ENCODE results near the gene CLIP2. TPM values are rescaled to one million over a fixed set of nuclear protein-coding genes. Genes with fewer than 3 reads are reported as not detected.

The CLIP2 gene
- 7.4 and 17.7 TPM in 2 replicates for total RNA-seq

GRCh38 chr7:74289018-74289658 lies at the start of gene CLIP2:
TSS of gene CLIP2 (plus strand) at chr7:74289407. CDS start at chr7:74317547, 28,140 bp downstream.

GRCh38 chr7:74254129-74254857 lies 34.9 kb upstream of the CLIP2 start, which contains the start of gene RFC2:
TSS of gene RFC2 (minus strand) at chr7:74254399. CDS start at chr7:74254383, 16 bp downstream.

DNA sequence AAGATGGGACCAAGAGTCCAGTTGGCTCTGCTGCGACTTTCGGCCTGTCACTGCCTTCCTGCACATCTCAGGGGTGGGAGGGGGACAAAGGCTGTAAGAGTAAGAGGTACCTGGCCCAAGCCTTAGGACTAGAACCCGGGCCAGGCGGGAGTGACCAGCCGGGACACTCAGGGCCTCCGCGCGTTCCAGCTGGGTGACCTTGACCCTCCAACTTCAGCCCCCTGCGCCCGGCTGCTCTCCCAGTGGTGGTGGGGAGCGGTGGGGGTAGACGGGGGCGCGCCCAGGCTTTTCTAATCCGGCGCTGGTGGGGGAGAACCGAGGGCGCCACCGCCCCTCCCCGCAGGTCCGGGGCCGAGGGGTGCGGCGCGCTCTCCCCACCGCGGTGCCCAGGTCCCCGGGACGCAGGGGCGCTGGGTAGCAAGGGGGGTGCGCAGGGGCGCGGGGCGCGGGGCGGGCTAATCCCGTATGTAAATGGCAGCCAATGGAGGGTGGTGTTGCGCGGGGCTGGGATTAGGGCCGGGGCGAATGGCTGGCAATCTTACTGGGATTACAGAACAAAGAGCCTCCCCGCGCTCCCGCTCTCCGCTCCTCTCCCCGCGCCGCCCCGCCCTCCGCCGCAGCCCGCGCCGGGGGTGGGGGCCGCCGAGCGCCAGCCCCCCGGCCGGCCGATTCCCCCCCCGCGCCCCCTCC lies 164.3 kb downstream of the CLIP2 start, which contains the start of gene GTF2IRD1:
Gene GTF2IRD1 (plus strand): TSS at position 585 of the 690 bp plus-strand sequence. CDS start 54,175 bp downstream, outside the sequence.

Other genes with a start within 250 kb of the CLIP2 start
- 32.2 and 48.9 TPM in 2 replicates for gene LIMK1, start 205.6 kb upstream of the CLIP2 start, total RNA-seq
- gene EIF4H, start 115.1 kb upstream of the CLIP2 start, total RNA-seq = 196 and 320 TPM in 2 replicates
- gene LAT2, start 79.4 kb upstream of the CLIP2 start, total RNA-seq = under 0.01 and 0.11 TPM in 2 replicates
- gene RFC2, start 35.0 kb upstream of the CLIP2 start, total RNA-seq = 16.7 and 22.0 TPM in 2 replicates
- gene GTF2IRD1, start 164.5 kb downstream of the CLIP2 start, total RNA-seq = 7.0 and 12.2 TPM in 2 replicates